Activated CD8-positive, alpha-beta memory T cell treated with anti-CD3 and anti-CD28 coated beads, Interleukin-2, amount 50 U/mL, for 24 hours (primary cell): ENCODE results near the gene GJB5.
"Not testable (repeated sequence)": the region's sequence is repeated elsewhere in the genome, so short reads cannot be mapped to it uniquely, and the experiment has no call there.

Experiments used
- DNase-seq: peaks from one replicate; pipeline ENCODE4 v3.0.0-alpha.2; 2020; ENCODE audit errors: extremely low read depth

Gene GJB5

DNA sequence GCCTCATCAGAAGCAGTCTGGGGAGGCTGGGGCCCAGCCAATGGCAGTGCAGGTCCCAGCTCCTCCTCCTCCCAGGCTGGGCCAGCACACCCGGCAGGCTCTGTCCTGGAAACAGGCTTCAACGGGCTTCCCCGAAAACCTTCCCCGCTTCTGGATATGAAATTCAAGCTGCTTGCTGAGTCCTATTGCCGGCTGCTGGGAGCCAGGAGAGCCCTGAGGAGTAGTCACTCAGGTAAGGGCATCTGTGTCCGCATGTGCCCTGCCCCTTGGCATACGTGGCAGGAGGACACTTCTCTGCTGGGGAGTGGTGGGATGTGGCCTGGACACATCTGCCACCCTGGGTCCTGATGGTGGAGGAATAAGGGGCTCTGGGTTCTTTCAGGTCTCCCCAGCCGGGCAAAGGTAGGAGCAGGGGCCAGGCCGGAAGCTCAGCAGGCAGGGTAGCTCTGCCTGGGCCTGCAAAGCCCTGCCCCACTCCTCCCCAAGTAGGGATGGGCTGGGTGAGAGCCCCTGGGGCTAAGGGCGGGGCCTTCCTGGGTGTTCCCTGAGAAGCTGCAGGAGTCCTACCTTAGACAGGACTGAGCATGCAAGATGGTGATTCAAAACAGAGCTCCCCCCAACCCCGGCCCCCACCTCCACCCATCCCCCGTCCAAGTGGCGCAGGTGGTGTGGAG lies at the start of gene GJB5:
GJB5 (plus strand) TSS at position 84 of the 674 bp plus-strand sequence. CDS start 2,284 bp downstream, outside the sequence.
- DNase-seq, result no peak

DNA sequence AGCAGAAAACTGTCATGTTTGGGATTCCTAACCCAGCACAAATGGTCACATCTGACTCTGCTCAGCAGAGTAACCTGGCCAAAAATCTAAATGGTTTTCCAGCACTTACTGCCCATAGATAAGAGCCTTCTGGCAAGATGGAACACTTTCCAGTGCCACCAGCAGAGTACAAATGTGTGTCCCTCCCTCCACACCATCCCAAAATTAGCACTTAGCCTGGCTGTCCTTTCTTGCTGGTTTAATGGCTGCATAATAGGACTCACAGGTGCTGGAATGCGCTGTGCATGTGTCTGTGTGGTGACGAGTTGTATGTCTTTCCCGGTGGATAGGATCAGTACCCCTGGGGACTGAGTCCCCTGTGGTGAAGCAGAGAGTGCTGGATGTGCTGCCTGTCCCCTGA lies 49.8 kb upstream of the GJB5 start:
- no peak for DNase-seq

DNA sequence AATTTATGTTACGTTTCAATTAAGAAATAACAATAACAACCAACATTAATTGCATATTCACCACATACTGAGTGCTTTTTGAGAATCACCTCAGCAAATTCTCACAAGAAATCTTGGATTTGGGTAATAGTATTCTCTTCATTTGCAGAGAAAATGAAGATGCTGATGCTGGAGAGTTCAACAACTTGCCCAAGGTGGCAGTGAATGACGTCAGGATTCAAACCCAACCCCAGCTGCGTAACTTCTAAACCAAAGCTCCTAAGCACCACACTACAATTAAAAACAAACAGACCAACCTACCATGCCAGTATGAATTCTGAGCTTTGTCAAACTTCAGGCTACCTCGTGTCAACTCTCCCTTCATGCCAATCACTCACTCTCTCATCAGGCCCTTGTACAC lies 46.7 kb upstream of the GJB5 start:
- no peak for DNase-seq

DNA sequence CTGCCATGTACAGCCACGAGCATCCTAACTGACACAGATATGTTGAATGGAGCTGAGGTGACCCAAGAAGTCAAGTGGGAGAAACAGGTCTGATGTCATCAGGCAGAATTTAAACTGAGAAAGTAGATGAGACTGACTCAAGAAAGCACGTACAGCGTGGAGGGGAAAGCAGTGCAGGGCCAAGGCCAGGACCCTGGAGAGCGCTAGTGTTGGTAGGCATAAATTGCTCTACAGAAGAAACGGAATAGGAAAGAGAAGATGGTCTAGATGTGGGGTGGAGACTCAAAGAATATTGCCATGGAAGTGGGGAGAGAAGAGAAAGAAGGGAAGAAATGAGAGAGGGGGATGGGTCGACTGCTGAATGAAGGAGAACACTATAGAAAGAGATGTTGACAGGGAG lies 45.3 kb upstream of the GJB5 start:
- DNase-seq, result no peak

DNA sequence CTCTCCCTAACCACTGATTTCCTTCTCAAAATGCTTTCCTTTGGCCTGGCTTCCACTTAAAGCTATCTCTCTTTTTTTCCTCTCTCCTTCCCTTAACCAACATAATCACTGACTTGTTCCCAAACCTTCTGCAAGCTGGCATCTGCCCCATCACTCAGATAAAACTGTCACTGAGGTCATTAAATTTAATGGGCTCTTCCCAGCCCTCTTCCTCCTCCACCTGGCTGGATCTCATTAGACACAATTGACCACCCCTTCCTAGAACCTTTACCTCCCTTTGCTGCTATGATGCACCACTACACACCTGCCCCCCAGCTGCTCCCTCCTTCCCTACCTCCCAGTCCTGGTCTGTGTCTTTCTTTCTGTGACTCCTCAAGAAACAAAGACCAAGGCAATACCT lies 44.0 kb upstream of the GJB5 start:
- DNase-seq, result no peak

DNA sequence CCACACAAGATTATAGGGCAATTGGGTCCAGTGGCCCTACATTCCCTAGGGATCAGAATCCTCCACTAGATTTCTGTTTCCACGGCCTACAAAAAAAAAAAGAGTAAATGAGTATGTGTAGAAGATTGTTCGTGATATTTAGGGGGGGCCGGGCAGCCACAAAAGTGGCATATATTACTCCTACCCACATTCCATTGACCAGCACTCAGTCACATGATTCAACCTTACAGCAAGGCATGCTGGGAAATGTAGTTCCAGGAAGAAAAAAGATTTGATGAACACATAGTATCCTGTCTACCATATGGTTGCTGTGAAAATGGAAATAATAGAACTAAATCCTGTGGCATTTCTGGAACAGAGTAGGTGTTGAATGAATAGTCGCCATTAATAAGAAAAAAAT lies 43.4 kb upstream of the GJB5 start:
- no peak for DNase-seq

DNA sequence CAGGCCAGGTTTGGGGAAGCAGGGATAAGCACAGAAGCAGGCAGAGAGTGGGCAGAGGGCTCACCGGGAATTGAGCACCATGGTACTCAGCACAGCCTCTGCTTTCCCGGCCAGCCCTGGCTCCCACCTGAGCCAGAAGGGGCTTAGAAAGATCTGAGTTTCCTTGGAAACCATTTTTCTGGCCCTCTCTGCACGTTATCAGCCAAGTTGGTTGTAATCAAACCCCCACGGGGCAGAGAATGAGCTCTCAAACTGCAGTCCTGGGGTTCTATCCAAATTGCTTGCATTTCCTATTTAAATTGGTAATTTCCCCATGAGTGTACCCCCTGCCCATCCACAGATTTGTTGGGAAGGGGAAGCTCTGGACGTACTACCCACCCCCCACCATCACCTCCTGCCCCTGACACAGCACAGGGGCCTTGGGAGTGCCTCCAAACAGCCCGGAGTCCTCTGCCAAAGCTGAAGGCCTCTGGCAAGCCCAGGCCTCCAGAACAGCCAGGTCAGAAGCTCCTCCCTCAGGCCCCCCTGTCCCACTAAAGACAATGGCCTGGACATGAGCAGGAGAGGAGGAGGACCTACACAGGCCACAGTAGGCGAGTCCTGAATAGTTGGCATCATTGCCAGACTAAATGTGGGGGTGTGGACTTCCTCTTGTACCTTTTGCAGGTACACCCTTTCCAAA lies 42.7 kb upstream of the GJB5 start:
- DNase-seq, result no peak

DNA sequence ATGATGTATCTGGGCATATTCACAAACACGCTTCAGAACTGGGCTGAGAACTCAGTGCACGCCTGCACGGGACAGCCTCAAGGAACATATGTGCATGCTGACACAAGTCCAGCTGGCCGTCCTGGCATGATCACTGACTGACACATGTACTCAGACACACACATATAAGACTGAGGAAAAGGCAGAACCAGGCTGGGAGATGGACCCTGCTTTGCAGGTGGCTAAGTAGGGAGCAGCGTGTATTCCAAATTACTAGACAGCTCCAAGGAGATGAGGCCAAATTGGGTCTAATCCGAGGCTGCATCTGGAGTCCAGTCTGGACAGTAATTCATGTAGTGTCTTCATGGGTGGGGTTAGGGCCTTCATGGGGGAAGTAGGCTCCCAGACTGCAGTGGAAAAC lies 41.4 kb upstream of the GJB5 start:
- no peak for DNase-seq

DNA sequence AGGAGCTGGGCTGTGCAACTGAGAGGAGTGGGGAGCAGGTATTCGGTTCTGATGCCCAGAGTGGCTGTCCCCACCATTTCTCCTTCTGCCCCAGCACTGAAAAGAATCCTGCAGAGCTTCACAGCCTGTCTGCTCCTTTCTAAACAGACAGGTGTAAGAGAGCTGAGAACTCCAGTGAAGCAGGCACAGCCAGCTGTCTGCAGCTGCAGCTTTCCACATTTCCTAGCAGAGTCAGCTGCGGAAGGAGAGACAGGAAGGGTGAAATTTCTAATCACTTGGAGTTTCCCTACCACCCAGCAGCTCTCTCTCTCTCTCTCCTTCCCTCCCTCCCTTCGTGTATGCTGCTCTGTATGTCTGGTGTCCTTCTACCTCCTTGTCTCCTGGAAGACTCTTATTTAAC lies 40.5 kb upstream of the GJB5 start:
- DNase-seq, result no peak

DNA sequence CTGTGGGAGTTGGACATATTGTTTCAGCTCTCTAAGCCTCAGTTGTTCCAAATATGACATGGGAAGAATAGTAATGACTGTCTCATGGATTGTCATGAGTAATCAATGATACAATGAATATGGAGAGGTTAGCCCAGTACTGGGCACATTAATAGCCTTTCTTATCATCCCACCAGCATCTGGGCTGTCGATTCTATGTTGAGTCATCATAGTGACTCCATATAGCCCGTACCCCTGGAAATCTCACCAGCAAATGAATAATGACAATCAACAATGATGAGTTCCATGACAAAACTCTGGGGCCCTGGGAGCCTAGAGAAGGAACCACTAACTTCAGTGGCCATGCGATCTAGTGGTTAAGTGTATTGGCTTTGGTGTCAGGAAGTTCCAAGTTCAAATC lies 39.7 kb upstream of the GJB5 start:
- no peak for DNase-seq

DNA sequence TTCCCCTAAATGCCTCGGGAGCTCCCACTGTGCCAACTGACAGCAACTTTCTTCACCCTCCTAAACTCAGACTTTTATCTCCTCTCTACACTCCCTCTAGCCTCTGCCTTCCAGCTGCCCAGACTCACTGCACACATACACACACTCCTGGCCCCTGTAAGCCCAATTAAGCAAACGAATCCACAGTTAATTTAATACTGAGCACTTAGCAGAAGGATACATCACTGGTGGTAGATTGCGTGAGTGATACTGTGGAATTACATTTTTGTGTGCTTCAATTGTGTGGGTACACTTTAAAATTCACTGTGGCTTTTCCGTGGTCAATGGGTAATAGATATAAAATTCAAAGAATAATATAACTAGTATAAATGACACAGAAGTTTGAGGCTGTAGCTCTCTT lies 33.6 kb upstream of the GJB5 start:
- no peak for DNase-seq

DNA sequence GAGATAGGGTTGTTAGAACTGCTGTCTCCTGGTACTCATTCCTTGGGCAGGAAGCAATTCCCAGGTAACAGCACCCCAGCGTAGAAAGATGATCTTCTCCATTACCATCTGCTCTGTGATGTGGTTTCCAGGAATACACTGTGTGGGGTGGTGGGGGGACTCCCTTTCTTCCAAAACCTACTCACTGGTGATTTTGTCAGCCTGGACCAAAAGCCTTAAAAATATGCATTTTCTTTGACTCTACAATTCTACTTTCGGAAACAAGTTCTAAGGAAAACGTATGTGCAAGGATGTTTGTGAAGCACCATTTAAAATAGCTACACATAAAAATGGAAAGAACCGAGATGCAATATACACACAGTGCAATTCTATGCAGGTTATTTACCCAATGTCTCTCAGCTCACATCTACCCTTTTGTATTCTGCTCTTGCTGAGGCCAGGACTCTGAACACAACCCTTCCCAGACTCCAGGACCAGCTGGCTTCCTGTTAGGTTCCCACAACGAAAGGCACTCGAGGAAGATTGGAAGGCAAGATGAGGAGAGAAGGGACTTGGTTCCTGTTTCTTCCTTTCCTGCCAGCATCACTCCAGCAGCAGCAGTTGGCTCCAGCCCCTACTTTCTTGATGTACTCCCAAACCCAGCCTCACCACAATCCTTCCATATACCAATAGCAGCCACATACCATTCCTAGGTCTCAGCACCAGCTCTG lies 33.0 kb upstream of the GJB5 start:
- DNase-seq, result no peak

DNA sequence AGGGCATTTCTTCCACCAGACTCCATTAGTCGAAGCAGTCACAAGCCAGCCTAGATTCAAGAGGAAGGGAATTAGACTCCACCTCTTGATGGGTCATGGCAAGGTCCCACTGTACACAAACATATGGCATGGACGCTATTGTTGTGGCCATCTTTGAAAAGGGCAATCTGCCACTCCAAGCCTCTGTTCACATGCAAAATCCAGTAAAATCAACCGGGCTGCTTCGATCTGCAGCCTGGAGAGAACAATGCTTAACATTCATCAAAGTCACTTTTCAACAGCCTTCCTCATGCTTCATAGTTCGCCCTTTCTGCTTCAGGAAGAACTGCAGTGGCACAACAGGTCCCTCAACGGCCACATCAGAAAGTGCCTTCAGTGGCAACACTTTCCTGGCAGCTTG lies 28.0 kb upstream of the GJB5 start:
- DNase-seq, result no peak

DNA sequence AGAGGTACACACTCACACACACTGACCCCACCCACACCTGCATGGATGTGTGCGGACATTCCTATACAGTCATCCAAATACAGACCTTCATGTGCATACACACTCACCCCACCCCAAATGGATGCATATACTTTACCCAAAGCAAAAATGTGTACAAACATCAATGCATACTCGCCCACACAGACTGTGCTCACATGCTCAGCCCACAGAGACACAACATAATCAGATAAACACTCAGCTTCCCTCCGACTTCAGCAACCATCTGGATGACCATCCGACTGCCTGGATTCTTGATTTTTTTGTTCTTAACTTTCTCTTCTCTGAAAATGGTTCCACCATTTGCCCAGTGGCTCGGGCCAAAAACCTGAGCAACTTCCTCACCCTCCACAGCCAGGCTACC lies 24.4 kb upstream of the GJB5 start:
- DNase-seq, result no peak

DNA sequence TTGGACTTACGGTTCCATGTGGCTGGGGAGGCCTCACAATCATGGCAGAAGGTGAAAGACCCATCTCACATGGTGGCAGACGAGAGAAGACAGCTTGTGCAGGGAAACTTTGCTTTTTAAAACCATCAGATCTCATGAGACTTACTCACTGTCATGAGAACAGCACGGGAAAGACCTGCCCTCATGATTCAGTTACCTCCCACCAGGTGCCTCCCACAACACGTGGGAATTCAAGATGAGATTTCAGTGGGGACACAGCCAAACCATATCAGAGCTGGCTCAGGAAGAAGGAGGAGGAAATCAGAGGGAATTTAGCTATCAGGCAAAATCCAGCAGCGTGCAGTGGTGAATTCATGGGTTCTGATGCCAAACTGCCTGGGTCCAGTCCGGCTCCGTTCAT lies 22.0 kb upstream of the GJB5 start:
- DNase-seq, result not testable (repeated sequence)

DNA sequence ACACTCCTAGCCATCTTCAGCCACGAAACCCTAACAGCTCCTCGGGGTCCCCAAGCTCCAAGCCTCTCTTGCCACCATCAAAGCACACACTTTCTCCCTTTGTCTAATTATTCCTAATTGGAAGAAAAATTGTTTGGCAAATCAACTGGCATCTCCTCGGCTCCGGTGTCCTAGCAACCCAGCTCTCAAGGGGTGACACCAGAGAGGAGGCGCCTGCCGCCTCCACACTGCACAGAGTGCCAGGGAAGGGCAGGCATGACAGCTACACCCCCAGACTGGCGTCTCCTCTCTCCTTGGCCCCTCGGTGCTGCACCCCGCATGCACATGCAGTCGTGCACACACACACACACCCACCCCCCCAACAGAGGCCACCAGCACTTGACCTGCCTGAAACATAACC lies 18.2 kb upstream of the GJB5 start:
- no peak for DNase-seq

DNA sequence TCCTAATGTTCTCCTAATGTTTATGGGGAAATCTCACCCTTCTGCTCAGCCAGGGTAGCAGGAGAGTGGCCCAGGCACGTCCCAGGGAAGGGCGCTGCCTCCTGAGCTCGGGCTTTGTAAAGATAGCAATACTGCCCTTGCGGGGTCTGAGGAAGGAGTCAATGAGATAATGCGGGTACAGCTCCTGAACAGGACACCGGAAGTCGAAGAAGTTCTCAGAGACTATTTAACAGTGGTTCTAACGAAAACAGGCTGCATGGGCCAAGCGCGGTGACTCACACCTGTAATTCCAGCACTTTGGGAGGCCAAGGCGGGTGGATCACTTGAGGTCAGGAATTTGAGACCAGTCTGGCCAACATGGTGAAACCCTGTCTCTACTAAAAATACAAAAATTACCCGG lies 17.6 kb upstream of the GJB5 start:
- not testable (repeated sequence) for DNase-seq

DNA sequence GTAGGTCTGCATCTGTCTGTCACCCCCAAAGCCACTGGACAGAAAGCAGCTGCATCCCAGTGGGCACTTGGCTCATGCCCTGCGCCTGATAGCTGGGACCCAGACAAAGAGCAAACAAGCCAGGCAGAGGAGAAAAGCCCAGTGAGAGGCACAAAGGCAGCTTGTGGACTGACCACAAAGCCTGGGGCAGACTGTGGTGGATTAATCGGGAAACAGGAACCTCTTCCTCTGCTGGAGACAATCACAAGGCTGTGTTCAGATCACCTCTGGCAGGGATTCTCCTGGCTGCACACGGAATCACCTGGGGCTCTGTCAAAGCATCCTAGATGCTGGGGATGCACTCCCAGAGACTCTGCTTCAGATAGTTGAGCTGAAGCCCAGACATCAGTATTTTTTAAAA lies 15.2 kb upstream of the GJB5 start:
- no peak for DNase-seq

DNA sequence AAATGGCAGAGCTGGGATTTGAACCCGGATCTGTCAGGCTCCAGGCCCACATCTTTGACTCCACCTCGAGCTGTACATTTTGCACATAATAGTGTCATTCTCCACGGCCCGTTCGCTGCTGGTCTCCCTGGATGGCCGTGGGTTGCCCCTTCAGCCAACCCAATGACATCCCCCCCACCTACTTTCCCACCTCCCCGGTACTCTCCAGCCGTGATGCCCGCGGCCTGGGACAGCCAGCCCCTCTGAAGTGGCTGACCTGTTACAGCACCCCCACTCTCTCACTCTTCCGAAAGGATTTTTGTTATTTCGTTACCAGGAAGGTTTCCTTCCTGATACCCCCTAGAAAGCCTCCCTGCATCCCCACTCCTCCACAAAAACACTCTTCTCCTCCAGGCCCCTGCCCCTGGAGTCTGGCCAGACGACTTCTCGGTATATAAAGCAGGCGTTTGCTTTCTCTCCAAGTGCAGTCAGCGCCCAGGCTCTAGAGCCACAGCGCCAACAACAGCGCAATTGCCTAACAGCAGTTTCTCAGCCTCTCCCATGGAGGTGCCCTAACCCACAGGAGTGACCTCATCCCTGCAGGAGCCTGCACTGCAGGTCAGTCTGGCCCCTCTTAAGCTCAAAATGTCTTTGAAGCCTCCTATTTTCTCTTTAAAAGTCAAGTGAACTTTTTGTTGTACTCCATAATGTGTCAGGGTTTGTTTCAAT lies 14.5 kb upstream of the GJB5 start:
- no peak for DNase-seq

DNA sequence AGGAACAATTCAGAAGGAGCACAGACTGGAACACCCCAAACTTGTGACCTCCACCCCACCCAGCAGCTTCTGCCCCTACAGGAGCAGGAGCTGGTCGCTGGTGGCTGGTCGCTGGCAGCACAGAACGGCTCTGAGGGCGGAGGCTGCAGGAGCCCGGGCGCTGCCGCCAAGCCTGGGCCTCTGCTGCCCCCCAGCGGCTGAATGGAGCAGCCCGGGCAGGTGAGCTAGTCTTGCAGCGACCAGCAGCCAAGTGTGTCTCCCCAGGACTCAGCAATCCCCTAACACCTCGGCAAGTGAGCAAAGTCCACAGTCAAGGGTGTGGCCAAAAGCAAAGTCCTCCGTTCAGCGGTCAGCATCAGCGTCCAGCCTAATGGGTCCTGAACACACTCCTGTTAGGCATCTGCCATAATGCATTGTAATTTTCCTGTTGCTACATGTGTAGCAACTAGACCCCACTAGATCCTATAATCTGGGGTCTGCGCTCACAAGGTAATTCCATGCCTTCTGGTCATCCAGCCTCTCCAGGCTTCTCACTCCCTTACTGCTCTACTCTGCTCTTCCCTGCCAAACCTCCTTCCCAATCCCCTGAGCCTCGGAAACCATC lies 12.1 kb upstream of the GJB5 start:
- peak; percentile 50 for DNase-seq

DNA sequence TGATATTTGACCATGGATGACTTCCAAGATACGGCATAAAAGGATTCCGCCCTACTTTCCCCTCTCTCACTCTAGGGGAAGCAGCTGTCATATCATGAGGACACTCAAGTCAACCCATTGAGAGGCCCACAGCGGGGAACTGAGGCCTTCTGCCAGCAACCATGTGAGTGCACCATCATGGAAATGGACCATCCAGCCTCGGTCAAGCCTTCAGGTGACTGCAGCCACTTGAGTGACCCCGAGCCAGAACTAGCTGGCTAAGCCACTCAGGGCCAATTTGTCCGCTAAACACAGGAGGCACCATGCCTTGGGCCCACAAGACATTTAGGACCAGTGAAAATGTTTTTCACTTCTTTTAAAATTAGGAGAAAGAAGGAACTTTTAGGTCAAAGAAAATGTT lies 11.1 kb upstream of the GJB5 start:
- no peak for DNase-seq

DNA sequence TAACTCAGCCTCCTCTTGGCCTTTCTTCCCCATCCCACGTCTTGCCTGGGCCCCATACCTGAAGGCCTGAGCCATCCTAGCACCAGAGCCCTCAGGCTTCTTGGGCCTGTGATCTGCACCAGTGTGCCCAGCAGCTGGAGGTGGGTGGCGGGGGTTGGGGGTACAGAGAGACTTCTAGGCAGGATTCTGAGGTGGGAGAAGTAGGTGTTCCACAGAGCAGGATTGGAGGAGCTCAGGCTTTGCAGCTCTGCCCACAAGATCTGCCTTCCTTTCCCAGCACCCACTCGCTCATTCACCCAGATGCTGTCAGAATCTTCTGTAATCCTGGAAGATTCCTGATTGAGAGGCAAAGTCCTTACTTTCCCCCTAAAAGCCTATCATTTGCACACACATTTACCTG lies 10.0 kb upstream of the GJB5 start:
- DNase-seq, result no peak
